SK-N-SH (cell line): Measurements from ENCODE around the gene KHNYN. TPM values are rescaled to one million over a fixed set of nuclear protein-coding genes. Genes with fewer than 3 reads are reported as not detected.
A peak's percentile ranks its signal among the peaks of the same experiment; 100 is the strongest.

Experiments
- CTCF ChIA-PET: fragments of 300-600, 350-600 bp; formaldehyde crosslinking; extraction: SDS; loops from one replicate; lab custom pipeline; 2021; lab: Yijun Ruan, JAX
- POLR2A ChIA-PET: fragments of 350-600 bp; sonication (Branson Sonifier 250); formaldehyde crosslinking; extraction: SDS; loops from one replicate; lab custom pipeline; 2020; ENCODE audit warnings: antibody characterized with exemption, inconsistent platforms; lab: Yijun Ruan, JAX
- DNase-seq: peaks from one replicate; pipeline ENCODE4 v3.0.0; 2012
- H2AFZ ChIP-seq: fragments of 200-600 bp; sonication (generic); 2 replicates; pipeline ENCODE4 v1.8.1; 2016; ENCODE audit warnings: antibody characterized with exemption, mild to moderate bottlenecking, low read depth
- H3F3A ChIP-seq: fragments of 200-600 bp; sonication (generic); replicated peaks from 2 replicates; pipeline ENCODE3; 2016; ENCODE audit warnings: antibody characterized with exemption, mild to moderate bottlenecking; ENCODE audit not compliant: insufficient read depth
- H3K27ac ChIP-seq, 2 experiments: fragments of 200-500 bp in 1 of 2; fragments of 200-600 bp in 1 of 2; sonication (Bioruptor generic) in 1 of 2; sonication (generic), shearing (Covaris generic) in 1 of 2; 2 replicates each; pipeline versions ENCODE4 v1.5.1 to v1.6.1; 2014 to 2016; ENCODE audit warnings: low read depth in 2 of 2, inconsistent platforms in 1 of 2, low read length in 1 of 2, mild to moderate bottlenecking in 1 of 2, mixed read lengths in 1 of 2
- H3K27me3 ChIP-seq: fragments of 200-600 bp; sonication (generic), shearing (Covaris generic); 2 replicates; pipeline ENCODE4 v1.6.1; 2016; ENCODE audit warnings: mixed run types; ENCODE audit not compliant: insufficient read depth
- H3K36me3 ChIP-seq, 2 experiments: fragments of 200-500 bp in 1 of 2; fragments of 200-600 bp in 1 of 2; sonication (Bioruptor generic) in 1 of 2; sonication (generic) in 1 of 2; replicated peaks in 1 of 2; 2 replicates each; pipeline versions ENCODE3 to v1.5.1; 2014 to 2016; ENCODE audit warnings: low read length in 1 of 2, mild to moderate bottlenecking in 1 of 2; ENCODE audit not compliant: insufficient read depth in 2 of 2, control insufficient read depth in 1 of 2
- H3K4me1 ChIP-seq, 2 experiments: fragments of 200-500 bp in 1 of 2; fragments of 200-600 bp in 1 of 2; sonication (Bioruptor generic) in 1 of 2; sonication (generic), shearing (Covaris generic) in 1 of 2; 2 replicates each; pipeline versions ENCODE4 v1.5.1 to v1.6.1; 2014 to 2016; ENCODE audit warnings: low read depth in 1 of 2, low read length in 1 of 2, mixed run types in 1 of 2; ENCODE audit not compliant: insufficient read depth in 2 of 2, control insufficient read depth in 1 of 2
- H3K4me2 ChIP-seq: fragments of 200-600 bp; sonication (generic), shearing (Covaris generic); 2 replicates; pipeline ENCODE4 v1.6.1; 2017; ENCODE audit warnings: mixed run types
- H3K4me3 ChIP-seq, 2 experiments: fragments of 200-500 bp in 1 of 2; fragments of 200-600 bp in 1 of 2; sonication (Bioruptor generic) in 1 of 2; sonication (generic), shearing (Covaris generic) in 1 of 2; 2 replicates each; pipeline versions ENCODE4 v1.5.1 to v1.8.1; 2014 to 2016; ENCODE audit warnings: low read depth in 2 of 2, inconsistent platforms in 1 of 2, low read length in 1 of 2, mild to moderate bottlenecking in 1 of 2, mixed read lengths in 1 of 2, moderate library complexity in 1 of 2
- H3K79me2 ChIP-seq: fragments of 200-600 bp; sonication (generic); 2 replicates; pipeline ENCODE4 v1.8.1; 2017; ENCODE audit warnings: mild to moderate bottlenecking; ENCODE audit not compliant: insufficient read depth
- H3K9ac ChIP-seq: fragments of 200-600 bp; sonication (generic); 2 replicates; pipeline ENCODE4 v1.6.1; 2017; ENCODE audit warnings: mixed run types
- H3K9me2 ChIP-seq: fragments of 200-600 bp; sonication (generic); 2 replicates; pipeline ENCODE4 v1.6.1; 2017; ENCODE audit warnings: mixed run types
- H3K9me3 ChIP-seq: fragments of 200-600 bp; sonication (generic); 2 replicates; pipeline ENCODE4 v1.6.1; 2017; ENCODE audit warnings: mixed run types, mild to moderate bottlenecking, moderate library complexity
- H4K20me1 ChIP-seq: fragments of 200-600 bp; sonication (generic); 2 replicates; pipeline ENCODE4 v1.6.1; 2017; ENCODE audit warnings: mild to moderate bottlenecking, mixed run types; ENCODE audit not compliant: insufficient read depth
- CHD2 ChIP-seq: fragments of 150-350 bp; IDR thresholded peaks from 2 replicates; pipeline ENCODE4 v1.6.1; 2018; ENCODE audit warnings: low read length; ENCODE audit not compliant: partially characterized antibody
- EP300 ChIP-seq, 2 experiments: IDR thresholded peaks; 2 replicates each; pipeline versions ENCODE4 v1.4.0 to v1.6.1; 2012; ENCODE audit warnings: borderline replicate concordance in 1 of 2, low read depth in 1 of 2, low read length in 1 of 2
- EZH2phosphoT487 ChIP-seq: fragments of 200-600 bp; sonication (generic); IDR thresholded peaks from 2 replicates; pipeline ENCODE4 v1.6.1; 2017; ENCODE audit warnings: low read depth, mixed run types, mild to moderate bottlenecking, antibody characterized with exemption, moderate library complexity, borderline replicate concordance
- FOSL2 ChIP-seq: IDR thresholded peaks from 2 replicates; pipeline ENCODE4 v1.4.0; 2012; ENCODE audit warnings: low read depth, mild to moderate bottlenecking, moderate library complexity, borderline replicate concordance
- GABPA ChIP-seq: IDR thresholded peaks from 2 replicates; pipeline ENCODE4 v1.4.0; 2012; ENCODE audit warnings: low read depth, mild to moderate bottlenecking
- MEF2A ChIP-seq: IDR thresholded peaks from 2 replicates; pipeline ENCODE4 v1.4.0; 2012; ENCODE audit warnings: low read depth, borderline replicate concordance
- MXI1 ChIP-seq: IDR thresholded peaks from 2 replicates; pipeline ENCODE4 v1.6.1; 2012; ENCODE audit warnings: mild to moderate bottlenecking, low read depth, low read length, improper control_type of control experiment
- NRF1 ChIP-seq: IDR thresholded peaks from 2 replicates; pipeline ENCODE4 v1.6.1; 2012; ENCODE audit warnings: low read depth, mild to moderate bottlenecking, low read length
- POLR2AphosphoS5 ChIP-seq: IDR thresholded peaks from 2 replicates; pipeline ENCODE4 v1.6.1; 2012; ENCODE audit warnings: low read depth, low read length
- RAD21 ChIP-seq: IDR thresholded peaks from 2 replicates; pipeline ENCODE4 v1.6.1; 2012; ENCODE audit warnings: mild to moderate bottlenecking, low read length
- RFX5 ChIP-seq: IDR thresholded peaks from 2 replicates; pipeline ENCODE4 v1.6.1; 2012; ENCODE audit warnings: mild to moderate bottlenecking, improper control_type of control experiment, low read length
- TAF1 ChIP-seq: IDR thresholded peaks from 2 replicates; pipeline ENCODE4 v1.6.1; 2012; ENCODE audit warnings: low read depth, mild to moderate bottlenecking, low read length, moderate library complexity, borderline replicate concordance
- TCF12 ChIP-seq: IDR thresholded peaks from 2 replicates; pipeline ENCODE4 v1.4.0; 2012
- TEAD4 ChIP-seq: IDR thresholded peaks from 2 replicates; pipeline ENCODE4 v1.4.0; 2012; ENCODE audit warnings: mild to moderate bottlenecking, borderline replicate concordance; ENCODE audit not compliant: insufficient read depth
- WGBS: methylation state at CpG from one replicate; pipeline ENCODE4 v1.1.6; 2017; ENCODE audit warnings: low lambda C conversion rate; 5-methylcytosine and 5-hydroxymethylcytosine counted together
- polyA plus RNA-seq, 3 experiments: library from polyadenylated mRNA; depleted of rRNA; stranded (reverse); fragments of >200 nt; gene quantifications; 2 replicates each; pipeline ENCODE4 v1.2.3, GENCODE V29; 2012
- TF ChIP-seq, protein P1 (sequence below): IDR thresholded peaks from 2 replicates; pipeline ENCODE4 v1.4.0; 2012; ENCODE audit warnings: low read depth, borderline replicate concordance
- TF ChIP-seq, protein P2 (sequence below): fragments of 200-600 bp; sonication (generic); IDR thresholded peaks from 2 replicates; pipeline ENCODE4 v1.6.1; 2017; ENCODE audit warnings: antibody characterized with exemption, mild to moderate bottlenecking, moderate library complexity
- TF ChIP-seq, protein P3 (sequence below): fragments of 150-350 bp; IDR thresholded peaks from 2 replicates; pipeline ENCODE4 v1.6.1; 2017; ENCODE audit warnings: antibody characterized with exemption, low read length, low read depth, borderline replicate concordance
- TF ChIP-seq, protein P4 (sequence below): IDR thresholded peaks from 2 replicates; pipeline ENCODE4; 2012

The KHNYN gene
- polyA plus RNA-seq, 1 of the 3 experiments (the other 2 are of a cell fraction) = 18.3 TPM

DNA sequence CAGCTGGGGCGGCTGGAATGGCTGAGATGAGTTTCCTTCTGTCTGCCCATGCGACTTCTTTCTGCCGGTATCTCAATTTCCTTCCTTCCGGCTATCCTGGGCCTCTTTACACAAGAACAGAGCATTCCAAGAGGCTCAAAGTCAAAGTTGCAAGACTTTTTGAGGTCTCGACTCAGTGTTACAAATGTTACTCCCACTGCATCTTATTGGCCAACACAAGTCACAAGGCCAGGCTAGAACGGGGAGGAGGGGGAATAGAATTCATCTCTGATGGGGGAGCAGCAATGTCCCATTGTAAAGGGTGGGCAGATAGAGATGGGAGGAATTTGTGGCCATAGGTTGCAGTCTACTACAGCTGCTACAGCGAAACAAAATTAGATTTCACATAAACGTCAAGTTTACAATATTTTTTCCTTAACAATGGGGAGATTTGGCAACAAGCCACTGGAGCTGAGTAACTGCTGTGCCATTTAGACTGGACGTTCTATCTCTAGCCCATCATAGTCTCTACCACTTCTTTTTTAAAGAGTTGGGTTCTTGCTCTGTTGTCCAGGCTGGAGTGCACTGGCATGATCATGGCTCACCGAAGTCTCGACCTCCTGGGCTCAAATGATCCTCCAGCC, 40.4 kb upstream of the KHNYN start:
- no peak overlapping the region for H3K4me3 ChIP-seq
- H3K9me3 ChIP-seq = no peaks in the 10 kb centered on the region
- ChIA-PET POLR2A (interaction anchor here (0.8 kb wide), 1 partner anchor 23 kb away, joined by 3 read pairs; no protein-coding TSS in a partner anchor), CTCF (interaction anchor here (0.9 to 1.8 kb wide), 4 partner anchors 12 to 42 kb away, joined by 3 to 5 read pairs (median 4); no protein-coding TSS in a partner anchor)
- H3K9ac ChIP-seq = no peak overlapping the region
- H3K36me3 ChIP-seq = no peaks in the 10 kb centered on the region
- H3K27ac ChIP-seq = no peak overlapping the region
- no peaks in the 10 kb centered on the region for H3K27me3 ChIP-seq
- TF ChIP-seq MEF2A = no peak
- no peak for TF ChIP-seq EZH2phosphoT487
- TF ChIP-seq TAF1 = no peak
- TF ChIP-seq, protein P1, sequence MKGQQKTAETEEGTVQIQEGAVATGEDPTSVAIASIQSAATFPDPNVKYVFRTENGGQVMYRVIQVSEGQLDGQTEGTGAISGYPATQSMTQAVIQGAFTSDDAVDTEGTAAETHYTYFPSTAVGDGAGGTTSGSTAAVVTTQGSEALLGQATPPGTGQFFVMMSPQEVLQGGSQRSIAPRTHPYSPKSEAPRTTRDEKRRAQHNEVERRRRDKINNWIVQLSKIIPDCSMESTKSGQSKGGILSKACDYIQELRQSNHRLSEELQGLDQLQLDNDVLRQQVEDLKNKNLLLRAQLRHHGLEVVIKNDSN = peak; percentile 51; the same call in 1 of the 2 replicates
- TF ChIP-seq RFX5 = no peak
- no peak for TF ChIP-seq RAD21
- H2AFZ ChIP-seq = no peak overlapping the region
- H4K20me1 ChIP-seq = no peaks in the 10 kb centered on the region
- peaks cover 13% of the 10 kb centered on the region for H3F3A ChIP-seq
- no peak for DNase-seq
- 70% methylated on average over 11 of the region's 11 CpGs for WGBS
- H3K9me2 ChIP-seq = no peaks in the 10 kb centered on the region
- no peaks in the 10 kb centered on the region; a peak in 2 of 4 replicates for H3K4me1 ChIP-seq
- H3K79me2 ChIP-seq = no peaks in the 10 kb centered on the region
- H3K4me2 ChIP-seq = no peak overlapping the region

DNA sequence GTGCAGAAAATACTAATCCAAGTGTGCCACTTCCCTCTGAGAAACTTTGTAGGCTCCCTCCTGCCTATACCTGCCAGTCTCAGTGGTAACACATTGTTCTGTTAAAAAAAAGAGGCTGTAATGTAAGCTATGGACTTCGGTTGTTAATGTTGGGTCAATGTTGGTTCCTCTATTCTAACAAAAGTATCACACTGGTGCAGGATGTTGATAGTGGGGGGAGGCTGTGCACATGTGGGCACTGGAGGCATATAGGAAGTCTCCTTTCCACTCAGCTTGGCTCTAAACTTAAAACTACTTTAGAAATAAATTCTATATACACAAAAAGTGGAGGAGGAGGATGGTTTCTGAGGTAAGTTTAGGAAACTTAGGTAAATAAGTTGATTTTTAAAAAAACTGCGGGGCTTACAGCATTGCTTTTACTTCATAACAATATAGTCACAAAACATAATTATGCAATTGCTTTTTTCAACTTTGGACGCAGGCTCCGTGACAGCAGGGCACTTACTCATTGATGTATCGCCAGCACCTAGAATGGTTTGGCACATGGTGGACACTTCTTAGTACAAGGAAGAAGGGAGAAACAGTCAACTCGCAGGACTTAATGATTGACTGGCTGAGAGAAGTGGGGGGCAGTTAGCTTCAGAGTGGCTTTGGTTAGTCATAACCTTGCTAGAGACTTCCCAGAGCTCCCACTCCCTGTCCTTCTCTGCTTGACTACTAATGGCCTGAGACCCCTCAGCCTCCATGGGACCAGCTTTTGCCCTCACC, 38.9 kb upstream of the KHNYN start:
- ChIA-PET POLR2A (no interaction called here), CTCF (interaction anchor here (1.7 to 1.8 kb wide), 2 partner anchors 13 to 26 kb away, joined by 5 read pairs; no protein-coding TSS in a partner anchor)
- Histone ChIP-seq H3F3A (peaks cover 20% of the 10 kb centered on the region), H3K4me3 (no peak overlapping the region), H2AFZ (no peak overlapping the region), H3K4me1 (no peaks in the 10 kb centered on the region; a peak in 2 of 4 replicates), H3K4me2 (no peak overlapping the region), H3K9ac (no peak overlapping the region), H3K36me3 (no peaks in the 10 kb centered on the region), H3K27ac (no peak overlapping the region), H4K20me1 (no peaks in the 10 kb centered on the region), H3K9me2 (no peaks in the 10 kb centered on the region), H3K9me3 (no peaks in the 10 kb centered on the region), H3K79me2 (no peaks in the 10 kb centered on the region), H3K27me3 (no peaks in the 10 kb centered on the region)
- WGBS = 89% methylated on average over 6 of the region's 6 CpGs
- TF ChIP-seq POLR2AphosphoS5 (no peak), CHD2 (no peak), EP300 (IDR thresholded peaks at IDR 0.05; ENCODE audit: borderline replicate concordance in 1 of 2, low read depth in 1 of 2, low read length in 1 of 2) (no peak), MXI1 (no peak), TAF1 (no peak), FOSL2 (no peak), NRF1 (no peak), TEAD4 (no peak), GABPA (no peak), TCF12 (no peak), RAD21 (no peak)
- TF ChIP-seq, protein P2, sequence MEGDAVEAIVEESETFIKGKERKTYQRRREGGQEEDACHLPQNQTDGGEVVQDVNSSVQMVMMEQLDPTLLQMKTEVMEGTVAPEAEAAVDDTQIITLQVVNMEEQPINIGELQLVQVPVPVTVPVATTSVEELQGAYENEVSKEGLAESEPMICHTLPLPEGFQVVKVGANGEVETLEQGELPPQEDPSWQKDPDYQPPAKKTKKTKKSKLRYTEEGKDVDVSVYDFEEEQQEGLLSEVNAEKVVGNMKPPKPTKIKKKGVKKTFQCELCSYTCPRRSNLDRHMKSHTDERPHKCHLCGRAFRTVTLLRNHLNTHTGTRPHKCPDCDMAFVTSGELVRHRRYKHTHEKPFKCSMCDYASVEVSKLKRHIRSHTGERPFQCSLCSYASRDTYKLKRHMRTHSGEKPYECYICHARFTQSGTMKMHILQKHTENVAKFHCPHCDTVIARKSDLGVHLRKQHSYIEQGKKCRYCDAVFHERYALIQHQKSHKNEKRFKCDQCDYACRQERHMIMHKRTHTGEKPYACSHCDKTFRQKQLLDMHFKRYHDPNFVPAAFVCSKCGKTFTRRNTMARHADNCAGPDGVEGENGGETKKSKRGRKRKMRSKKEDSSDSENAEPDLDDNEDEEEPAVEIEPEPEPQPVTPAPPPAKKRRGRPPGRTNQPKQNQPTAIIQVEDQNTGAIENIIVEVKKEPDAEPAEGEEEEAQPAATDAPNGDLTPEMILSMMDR = no peak
- TF ChIP-seq, protein P3, sequence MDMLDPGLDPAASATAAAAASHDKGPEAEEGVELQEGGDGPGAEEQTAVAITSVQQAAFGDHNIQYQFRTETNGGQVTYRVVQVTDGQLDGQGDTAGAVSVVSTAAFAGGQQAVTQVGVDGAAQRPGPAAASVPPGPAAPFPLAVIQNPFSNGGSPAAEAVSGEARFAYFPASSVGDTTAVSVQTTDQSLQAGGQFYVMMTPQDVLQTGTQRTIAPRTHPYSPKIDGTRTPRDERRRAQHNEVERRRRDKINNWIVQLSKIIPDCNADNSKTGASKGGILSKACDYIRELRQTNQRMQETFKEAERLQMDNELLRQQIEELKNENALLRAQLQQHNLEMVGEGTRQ = no peak
- TF ChIP-seq, protein P4, sequence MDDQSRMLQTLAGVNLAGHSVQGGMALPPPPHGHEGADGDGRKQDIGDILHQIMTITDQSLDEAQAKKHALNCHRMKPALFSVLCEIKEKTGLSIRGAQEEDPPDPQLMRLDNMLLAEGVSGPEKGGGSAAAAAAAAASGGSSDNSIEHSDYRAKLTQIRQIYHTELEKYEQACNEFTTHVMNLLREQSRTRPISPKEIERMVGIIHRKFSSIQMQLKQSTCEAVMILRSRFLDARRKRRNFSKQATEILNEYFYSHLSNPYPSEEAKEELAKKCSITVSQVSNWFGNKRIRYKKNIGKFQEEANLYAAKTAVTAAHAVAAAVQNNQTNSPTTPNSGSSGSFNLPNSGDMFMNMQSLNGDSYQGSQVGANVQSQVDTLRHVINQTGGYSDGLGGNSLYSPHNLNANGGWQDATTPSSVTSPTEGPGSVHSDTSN = no peak
- DNase-seq = no peak
